NCI-H128 (cell line): ENCODE measurements around the gene CERS6.

Experiments used
- DNase-seq: peaks from one replicate; lab custom pipeline; 2025; ENCODE audit not compliant: unreplicated experiment; lab: John Stamatoyannopoulos, UW

CERS6 gene

GRCh38 chr2:168565112-168565511 is 109.0 kb downstream of the CERS6 start:
- no peak for DNase-seq

GRCh38 chr2:168565512-168565911 is 109.4 kb downstream of the CERS6 start:
- DNase-seq, result no peak

DNA sequence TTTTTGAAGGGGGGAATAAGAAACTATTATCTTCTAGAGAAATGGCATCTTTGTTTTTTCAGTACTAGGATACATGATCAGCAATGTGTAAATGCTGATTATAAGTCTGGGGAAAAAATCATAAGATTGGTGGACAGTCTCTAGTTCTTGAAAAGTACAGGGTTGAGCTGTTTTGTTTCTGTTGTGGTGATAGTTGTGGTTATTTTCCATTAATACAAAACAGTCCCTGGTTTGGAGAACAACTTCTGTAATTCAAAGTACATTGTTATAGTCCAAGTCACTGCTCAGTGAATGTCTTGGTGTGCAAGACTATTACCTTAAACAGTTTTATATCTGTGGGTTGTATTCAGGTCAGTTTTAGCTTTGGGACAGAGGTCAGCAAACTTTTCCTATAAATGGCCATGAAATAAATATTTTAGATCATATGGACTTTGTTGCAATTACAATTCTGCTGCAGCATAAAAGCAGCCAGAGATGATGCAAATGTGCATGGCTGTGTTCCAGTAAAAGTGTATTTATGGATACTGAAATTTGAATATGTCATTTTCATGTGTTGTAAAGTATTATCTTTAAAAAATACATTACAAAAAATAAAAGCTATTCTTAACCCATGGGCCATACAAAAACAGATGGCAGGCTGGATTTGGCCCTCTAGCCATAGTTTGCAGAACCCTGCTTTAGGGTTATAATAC is 111.0 kb downstream of the CERS6 start:
- no peak for DNase-seq

- no peak for DNase-seq
Measured at GRCh38 chr2:168567836-168568235, 111.8 kb downstream of the CERS6 start.

GRCh38 chr2:168568476-168569267 is 112.6 kb downstream of the CERS6 start:
- DNase-seq, result no peak

DNA sequence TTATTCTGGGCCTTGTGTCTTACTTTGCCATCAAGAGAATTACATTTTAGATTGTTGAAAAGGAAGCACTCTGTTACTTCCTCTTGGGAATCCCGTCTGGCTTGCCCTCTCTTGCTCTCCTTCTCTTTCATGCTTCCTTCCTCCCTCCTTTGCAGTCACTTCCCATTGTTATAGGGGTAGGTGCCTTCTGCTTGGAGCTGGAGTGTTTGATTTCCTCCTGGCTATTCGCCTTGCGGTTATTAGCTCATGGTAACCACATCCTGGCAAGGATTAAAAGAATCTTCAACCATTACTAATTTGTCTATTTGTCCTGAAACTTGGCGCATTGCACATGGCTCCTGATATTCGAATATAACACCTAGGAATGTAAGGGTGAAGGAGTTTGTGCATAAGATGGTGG is 115.0 kb downstream of the CERS6 start:
- no peak for DNase-seq

GRCh38 chr2:168573128-168573903 is 117.2 kb downstream of the CERS6 start:
- no peak for DNase-seq

DNA sequence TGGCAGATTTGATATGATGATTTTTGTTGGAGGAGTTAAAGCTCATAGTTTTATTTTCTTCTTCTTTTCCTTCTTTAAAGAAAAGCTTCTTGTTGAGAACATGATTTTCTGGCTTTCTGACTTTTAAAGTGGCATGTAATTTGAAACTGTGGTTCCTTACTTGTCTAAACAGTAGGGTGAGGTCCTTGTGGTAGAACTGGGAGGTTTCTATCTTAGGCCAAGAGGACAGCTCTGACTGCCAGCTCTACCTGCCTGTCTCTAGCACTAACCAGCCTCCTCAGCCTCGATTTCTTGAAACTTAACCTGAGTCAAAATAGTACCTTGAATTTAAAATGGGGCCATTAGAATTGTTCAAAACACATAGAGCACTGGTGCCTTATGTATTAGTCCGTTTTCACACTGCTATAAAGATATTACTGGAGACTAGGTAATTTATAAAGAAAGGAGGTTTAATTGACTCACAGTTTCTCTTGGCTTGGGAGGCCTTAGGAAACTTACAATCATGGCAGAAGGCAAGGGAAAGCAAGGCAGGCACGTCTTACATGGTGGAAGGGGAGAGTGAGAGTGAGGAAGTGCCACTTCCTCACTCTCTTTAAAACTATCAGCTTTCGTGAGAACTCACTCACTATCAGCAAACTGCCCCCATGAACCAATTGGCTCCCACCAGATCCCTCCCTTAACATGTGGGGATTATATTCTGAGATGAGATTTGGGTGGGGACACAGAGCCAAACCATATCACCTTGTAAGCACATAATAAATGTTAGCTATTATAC is 119.0 kb downstream of the CERS6 start:
- no peak for DNase-seq

GRCh38 chr2:168577885-168578284 is 121.8 kb downstream of the CERS6 start:
- DNase-seq, result no peak

- DNase-seq, result no peak
Measured at GRCh38 chr2:168583064-168583709, 127.1 kb downstream of the CERS6 start.

DNA sequence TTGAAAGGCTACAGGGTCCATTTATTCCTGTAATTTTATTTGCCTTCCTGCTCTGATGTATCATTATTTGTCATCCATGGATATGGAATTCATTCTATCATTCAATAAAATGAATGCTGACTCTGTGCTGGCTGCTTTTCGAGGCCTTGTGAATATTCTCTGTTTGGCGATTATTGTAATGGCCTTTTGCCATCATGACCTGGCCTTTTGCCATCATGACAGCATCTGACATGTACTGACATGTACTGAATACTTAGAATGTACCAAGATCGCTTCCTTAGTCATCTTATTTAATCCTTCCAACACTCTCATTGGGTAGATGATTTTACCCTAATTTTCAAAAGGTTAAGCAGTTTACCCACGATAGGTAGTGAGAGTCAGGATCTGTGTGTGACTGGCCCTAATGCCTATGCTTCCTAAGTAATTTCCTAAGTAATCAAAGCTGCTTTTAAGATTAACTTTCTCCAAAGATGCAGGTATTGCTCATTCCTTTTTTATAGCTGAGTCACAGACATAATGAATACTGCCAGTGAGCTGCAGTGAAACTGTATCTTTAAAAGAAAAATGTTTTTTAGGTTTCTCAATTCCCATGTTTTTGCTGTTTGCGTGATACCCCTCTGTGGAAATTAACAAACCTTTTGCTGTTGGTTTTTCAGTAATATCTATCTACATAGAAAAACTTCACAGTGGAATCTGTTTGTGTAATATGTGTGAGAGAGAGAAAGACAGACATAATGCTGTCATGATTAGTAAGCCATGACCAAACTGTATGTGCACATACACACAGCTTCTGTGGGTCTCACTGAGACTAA is 127.8 kb downstream of the CERS6 start:
- DNase-seq, result no peak

DNA sequence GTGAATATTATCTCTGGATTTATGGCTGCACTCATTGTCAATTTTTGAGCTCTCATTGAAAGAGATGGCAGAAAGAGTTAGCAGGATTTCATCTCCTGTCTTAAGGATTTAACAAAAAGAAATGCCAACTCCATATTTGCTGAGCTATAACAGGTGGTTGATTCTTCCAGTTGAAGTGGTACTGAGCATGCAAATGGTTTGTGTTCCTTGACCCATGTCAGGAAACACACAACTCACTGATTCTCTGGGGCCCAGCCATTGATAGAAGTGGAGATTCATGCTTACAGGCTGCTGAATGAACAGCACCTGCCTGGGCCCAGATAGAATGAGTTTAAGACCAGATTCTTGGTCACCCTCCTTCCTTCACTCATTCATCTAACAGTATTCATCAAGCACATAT is 128.8 kb downstream of the CERS6 start:
- no peak for DNase-seq

GRCh38 chr2:168585700-168586099 is 129.6 kb downstream of the CERS6 start:
- DNase-seq, result no peak

DNA sequence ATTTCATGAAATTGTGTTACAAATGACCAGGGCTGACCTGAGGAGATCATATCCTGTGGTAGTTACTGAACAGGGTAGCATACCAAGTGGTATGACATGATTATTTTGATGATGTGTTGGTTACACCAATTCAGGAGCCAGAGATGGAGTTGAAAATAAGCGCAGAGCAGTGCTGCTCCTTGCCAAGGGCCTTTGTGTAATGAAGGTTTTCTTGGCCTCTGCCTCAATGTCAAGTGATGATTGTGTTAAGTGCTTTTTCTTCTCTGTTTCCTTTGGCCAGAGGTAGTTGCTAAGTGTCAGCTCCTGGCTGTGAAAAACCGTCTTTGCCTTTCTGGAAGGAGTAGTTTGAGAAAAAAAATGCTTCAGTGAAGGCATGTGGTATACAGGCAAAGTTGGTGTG is 131.2 kb downstream of the CERS6 start:
- no peak for DNase-seq

GRCh38 chr2:168589236-168590211 is 133.5 kb downstream of the CERS6 start:
- no peak for DNase-seq

- no peak for DNase-seq
Measured at GRCh38 chr2:168592181-168592831, 136.2 kb downstream of the CERS6 start.

DNA sequence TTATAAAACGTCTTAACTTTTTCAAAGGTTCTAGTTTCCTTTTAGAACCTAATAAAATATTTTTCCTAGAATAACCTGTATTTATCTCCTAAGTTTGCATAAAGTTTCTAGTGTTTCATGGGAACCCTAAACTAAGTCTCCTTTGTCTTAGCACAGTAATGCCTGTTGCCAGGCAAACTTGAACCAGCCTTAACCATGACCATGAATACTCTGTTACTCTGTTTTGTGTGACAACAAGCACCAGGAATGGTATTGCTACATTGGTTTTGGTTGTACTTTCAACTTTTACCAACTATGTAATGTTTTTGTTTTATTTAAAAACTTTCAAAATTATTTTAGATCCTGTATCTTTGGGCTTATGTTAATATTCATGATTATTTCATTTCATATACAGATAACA is 137.6 kb downstream of the CERS6 start:
- no peak for DNase-seq

GRCh38 chr2:168594778-168595177 is 138.7 kb downstream of the CERS6 start:
- DNase-seq, result no peak
